ENCODE results near the gene PLK2. TPM values are rescaled to one million over a fixed set of nuclear protein-coding genes. Genes with fewer than 3 reads are reported as not detected.

Gene PLK2
- polyA plus RNA-seq, 4 donors: 128 to 243 (median 231) TPM

DNA sequence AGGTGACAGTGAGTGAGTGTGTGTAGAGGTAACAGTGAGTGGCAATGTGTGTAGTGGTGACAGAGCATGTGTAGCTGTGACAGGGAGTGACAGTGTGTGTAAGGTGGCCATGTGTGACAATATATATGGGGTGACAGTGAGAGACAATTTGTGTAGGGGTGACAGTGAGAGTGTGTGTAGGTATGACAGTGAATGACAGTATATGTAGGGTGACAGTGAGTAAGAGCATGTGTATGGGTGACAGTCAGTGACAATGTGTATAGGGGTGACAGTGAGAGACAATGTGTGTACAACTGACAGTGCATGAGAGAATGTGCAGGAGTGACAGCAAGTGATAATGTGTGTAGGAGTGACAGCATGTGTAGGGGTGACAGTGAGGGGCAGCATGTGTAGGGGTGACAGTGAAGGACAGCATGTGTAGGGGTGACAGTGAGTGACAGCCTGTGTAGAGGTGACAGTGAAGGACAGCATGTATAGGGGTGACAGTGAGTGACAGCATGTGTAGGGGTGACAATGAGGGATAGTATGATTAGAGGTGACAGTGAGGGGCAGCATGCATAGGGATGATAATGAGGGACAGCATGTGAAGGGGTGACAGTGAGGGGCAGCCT lies 21.3 kb upstream of the PLK2 start:
- DNase-seq (ENCODE audit: low read depth in 4 of 4, low spot score in 3 of 4): no peak

DNA sequence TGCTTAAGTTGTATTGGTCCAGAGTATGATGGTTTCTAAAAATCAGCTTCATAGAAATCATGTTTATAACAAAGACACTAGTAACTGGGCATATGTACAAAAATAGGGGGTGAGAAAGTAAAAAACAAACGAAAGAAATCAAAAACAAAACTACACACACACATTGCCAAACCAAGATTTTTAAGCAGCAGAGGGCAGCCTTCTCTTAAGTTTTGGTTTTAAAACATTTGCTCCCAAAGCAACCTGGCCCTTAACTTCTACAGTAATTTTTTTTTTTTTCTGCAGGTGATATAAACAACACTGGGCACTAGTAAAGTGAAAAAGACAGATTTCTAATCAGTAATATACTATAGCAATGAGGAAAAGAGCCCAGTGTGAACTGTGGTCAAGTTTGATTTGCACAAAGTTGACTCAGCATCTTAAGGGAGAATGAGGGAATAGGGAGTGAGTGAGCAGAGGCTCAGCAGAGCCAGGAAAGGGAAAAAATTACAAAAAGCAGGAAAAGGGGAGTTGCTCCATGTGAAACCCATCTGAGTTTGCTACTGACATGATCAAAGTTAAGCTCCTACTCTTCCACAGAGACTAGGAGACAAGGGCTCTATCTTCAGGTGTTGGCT lies 18.0 kb upstream of the PLK2 start:
- no peak for DNase-seq (ENCODE audit: low read depth in 4 of 4, low spot score in 3 of 4)

DNA sequence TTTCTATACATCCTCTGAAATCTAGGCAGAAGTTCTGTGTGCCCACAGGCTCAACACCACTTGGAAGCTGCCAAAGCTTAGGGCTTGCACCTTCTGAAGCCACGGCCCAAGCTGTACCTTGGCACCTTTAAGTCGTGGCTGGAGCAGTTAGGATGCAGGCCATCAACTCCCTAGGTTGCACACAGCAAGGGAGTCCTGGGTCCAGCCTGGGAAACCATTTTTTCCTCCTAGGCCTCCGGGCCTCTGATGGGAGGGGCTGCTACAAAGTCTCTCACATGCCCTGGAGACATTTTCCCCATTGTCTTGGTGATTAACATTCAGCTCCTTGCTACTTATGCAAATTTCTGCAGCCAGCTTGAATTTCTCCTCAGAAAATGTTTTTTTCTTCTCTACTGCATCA lies 15.5 kb upstream of the PLK2 start:
- no peak for DNase-seq (ENCODE audit: low read depth in 4 of 4, low spot score in 3 of 4)

DNA sequence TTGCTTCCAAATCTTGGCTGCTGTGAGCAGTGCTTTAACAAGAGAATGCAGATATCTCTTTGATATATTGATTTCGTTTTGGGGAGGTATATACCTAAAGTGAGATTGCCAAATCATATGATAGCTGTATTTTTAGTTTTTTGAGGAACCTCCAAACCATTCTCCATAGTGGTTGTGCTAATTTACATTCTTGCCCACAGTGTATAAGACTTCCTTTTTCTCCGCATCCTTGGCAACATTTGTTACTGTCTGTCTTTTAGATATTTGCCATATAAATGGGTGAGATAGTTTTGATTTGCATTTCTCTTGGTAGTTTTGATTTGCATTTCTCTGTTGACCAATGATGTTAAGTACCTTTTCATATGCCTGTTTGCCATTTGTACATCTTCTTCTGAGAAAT lies 10.0 kb upstream of the PLK2 start:
- no peak for DNase-seq (ENCODE audit: low read depth in 4 of 4, low spot score in 3 of 4)

DNA sequence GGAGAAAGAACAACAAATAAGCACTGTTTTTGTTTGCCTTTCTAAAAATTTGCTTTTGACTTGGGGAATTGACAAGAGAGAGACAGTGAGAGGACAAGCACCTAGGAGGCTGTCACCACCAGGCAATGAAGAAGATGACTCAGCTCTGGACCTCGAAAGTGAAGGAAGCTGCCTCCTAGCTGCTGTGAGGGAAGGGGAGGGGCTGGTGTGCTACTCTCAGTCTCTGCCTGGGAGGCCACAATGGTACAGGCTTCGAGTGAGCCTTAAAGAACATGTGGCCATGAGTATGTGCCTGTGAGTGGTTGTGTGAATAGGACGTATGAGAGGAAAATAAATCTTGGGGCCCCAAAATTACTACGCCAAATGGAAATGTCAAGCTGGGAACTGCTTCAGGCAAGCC lies 7.1 kb upstream of the PLK2 start:
- no peak for DNase-seq (ENCODE audit: low read depth in 4 of 4, low spot score in 3 of 4)

DNA sequence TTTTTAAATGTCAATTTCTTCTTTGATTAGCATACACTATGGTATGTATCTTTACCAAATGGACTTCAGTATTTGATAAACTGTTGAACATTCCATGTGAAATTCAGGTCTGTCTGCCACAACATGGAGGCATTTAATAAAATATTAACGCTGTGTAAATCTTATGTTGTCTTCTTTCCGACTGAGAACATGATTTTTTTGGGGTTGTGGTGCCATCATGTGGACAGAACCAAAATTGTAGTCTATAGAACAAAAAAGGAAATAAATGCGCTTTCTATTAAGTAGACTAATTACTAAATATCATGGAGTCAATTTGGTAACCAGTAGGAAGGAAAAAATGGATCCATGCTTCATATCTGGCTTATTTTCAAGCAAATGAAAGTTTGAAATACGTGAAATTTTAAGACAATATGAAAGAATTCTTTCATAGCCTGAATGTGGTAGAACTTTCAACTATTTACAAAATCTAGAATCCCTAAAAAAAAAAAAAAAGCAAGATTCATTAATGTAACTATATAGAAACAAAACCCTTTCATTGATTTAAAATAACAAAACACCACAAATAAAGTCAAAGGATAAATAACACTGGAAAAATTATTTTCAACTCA lies 2.8 kb upstream of the PLK2 start:
- peak in 1 of 4 donors; percentile 54 for DNase-seq (ENCODE audit: low read depth in 4 of 4, low spot score in 3 of 4)

DNA sequence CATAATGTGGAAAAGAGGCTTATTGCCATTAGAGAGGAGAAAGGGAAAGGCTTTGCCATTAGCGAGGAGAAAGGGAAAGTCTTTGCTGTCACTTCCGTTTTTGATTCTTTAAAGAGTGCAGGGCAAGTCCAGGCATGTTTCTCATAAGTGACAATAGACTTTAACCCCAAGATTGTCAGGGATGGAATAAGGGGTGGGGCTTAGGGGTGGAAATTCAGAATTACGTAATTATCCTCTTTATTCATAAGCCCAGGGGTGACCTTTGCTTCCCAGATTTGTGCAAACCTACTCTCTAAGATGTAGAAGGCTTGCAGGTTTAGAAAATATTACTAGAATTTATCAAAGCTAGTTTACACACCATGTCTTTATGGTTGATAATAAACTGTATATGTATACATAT lies 2.3 kb upstream of the PLK2 start:
- no peak for DNase-seq (ENCODE audit: low read depth in 4 of 4, low spot score in 3 of 4)

DNA sequence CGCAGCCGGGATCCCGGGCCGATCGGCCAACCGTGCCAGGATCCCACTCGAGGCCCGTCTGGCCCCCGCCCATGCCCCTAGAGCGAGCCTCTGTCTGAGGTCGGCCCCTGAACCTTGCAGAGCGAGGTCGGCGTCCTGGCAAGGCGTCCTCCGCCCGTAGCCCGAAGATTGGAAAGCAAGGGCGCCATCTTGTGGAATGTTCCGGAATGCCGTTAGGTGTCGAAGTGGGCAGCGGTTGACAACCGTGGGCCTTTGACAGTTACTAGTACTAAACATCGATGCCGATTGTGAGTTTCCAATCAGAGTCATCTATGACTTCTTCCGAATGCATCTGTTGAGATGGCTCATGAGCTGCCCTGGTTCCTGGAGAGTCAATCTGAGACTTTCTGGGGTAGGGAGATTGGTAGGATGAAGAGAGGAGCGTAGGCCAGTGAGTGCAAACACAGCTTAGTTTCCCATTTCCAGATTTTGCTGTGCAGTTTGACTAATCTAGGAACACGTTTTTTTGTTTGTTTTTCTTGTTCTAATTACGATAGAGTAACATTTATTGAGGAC lies 923 bp upstream of the PLK2 start:
- peak; percentile 84 to 91 (median 87) for DNase-seq (ENCODE audit: low read depth in 4 of 4, low spot score in 3 of 4)

DNA sequence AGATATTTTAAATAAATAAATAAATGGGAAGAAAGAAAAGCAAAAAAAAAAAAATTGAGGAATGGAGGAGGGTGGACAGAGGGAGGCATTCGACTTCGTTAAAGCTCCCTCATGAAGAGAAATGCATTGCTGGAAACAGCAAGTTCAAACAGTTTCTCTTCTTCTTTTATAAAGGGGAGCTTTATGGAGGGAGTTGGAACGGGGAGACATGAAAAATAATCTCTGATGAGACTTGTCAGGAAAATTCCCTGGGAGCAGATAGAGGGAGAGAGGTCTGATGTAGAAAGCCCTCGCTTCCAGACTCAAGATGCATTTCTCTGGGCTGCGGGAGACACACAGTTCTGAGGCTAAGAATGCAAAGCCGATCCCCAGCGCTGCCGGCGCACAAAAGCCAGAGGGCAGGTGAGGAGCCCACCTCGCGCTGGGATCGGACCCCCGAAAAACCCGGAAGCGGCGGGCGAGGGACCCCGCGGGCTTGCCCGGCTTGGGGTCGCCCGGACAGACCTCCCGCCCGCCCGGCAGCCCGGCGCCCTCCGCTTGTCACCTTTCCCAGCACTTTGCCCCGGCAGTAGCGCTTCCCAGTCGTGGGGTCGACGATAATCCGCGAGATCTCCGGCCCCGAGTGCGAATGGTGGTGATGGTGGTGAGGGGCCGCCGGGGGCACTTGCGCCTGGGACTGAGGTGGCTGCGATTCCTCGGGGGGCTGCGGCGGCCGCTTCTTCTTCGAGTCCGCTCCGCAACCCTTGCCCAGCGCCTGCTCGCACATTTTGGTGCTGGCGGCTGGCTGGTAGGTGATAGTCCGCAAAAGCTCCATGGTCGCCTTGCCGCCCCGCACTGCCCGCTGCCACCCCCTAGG lies 512 bp downstream of the PLK2 start:
- DNase-seq (ENCODE audit: low read depth in 4 of 4, low spot score in 3 of 4): peak in 2 of 4 donors; percentile 40 to 43

DNA sequence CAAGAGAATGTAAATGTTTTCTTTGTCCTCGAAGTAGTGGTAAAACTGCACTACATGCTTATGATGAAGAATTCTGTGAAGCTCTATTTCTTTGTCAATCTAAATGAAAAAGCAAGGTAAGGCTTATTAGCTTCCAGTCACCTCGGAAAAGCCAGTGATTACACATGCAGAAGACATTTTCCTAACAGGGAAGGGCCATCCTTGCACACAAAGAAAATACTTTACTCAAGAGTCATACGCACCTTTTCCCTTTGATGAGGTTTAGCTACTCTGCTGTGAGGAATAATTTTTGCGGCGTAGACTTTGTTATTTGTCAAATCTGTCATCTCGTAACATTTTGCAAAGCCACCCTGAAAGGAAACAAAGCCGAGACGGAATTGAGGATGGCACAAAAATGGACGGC lies 1.1 kb downstream of the PLK2 start:
- no peak for DNase-seq (ENCODE audit: low read depth in 4 of 4, low spot score in 3 of 4)

DNA sequence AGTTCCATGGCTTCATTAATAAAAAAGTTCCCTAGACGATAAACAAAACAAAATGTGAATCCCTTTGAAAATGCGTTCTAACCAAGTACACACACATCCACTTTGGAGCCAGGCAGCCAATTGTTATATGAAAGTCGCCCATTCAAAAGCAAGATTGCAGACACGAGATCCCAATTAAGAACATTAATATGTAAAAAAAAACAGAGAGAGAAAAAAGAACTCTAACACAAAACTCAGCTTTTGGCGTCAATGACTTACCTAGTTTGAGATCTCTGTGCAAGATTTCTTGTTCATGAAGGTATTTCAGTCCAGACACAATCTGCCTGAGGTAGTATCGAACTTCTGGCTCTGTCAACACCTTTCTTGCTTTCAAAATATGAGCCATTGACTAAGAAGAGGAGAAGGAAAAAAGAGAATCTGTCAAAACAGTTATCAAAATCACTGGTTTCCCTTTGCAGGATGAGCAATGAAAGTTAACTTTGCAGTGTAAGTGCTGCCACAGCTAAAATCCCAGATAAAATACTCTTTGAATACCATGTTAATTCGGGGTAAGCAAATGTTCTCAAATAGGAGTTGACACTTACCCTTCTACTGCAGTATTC lies 1.6 kb downstream of the PLK2 start:
- DNase-seq (ENCODE audit: low read depth in 4 of 4, low spot score in 3 of 4): no peak

DNA sequence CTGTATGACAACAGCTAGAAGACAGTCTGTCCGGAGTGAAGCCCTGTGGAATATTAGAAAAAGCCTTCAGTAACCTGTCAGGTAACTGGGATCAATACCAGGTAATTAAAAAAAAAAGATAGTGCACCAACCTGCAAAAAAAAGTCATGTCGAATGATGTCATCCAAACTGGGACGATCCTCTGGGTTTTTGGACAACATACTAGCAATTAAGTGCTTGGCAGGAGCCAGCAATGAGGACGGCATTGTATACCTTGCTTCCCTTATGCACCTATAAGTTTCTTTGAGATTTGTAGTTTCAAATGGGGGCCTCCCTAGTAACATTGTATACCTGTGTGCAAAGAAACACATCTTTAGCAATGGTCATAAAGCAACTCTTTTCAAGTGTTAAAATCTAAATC lies 2.8 kb downstream of the PLK2 start:
- DNase-seq (ENCODE audit: low read depth in 4 of 4, low spot score in 3 of 4): no peak

DNA sequence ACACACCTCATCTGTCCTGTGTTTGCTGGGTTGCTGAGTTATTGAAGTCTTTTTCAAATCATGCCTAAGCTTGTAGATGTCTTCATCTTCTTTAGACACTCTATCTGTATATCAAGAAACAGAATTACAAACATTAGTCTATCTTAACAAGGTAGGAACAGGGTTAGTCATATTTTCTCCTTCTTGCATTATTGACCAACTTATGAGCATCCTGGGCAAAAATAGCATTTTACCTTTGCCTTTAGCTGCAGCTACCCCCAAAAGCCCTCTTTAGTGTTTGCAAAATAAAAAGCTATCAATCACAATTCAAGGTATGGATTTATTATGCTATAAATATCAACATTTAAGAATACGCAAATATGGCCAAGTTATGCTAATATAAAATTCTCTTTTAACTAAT lies 3.4 kb downstream of the PLK2 start:
- DNase-seq (ENCODE audit: low read depth in 4 of 4, low spot score in 3 of 4): no peak

DNA sequence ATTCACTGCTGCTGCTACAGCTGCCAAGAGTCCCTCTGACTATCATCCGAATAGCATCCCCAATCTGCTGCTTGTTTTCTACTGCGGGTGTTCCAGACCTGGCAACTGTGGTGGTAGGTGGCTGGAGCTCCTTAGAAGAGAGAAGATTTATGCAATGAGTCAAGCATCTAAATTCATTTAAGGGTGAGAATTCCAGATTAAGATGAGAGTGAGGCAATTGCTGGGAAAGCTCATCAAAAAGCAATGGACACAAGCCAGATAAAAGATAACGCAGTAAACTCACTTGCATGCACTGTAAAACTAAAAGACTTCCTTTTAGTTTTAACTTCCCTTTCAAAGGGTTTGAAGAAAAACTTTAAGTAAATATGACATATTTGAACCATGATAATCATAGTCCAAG lies 3.9 kb downstream of the PLK2 start:
- no peak for DNase-seq (ENCODE audit: low read depth in 4 of 4, low spot score in 3 of 4)

DNA sequence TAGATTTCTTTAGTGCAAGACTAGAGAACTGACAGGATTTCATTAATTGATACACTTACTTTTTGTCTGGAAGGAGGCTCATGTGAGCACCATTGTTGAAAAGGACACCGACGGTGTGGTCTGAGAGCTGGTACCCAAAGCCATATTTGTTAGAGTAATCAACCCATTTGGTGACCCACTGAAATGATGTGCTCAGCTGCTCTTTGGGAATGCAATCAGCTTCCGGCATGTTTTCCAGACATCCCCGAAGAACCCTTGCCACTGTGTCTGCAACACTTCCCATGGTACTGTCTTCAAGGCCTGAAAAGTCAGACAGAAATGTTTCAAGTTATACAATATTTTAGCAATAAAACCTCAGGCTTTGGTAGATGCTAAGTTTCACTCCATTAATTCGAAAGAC lies 4.4 kb downstream of the PLK2 start:
- no peak for DNase-seq (ENCODE audit: low read depth in 4 of 4, low spot score in 3 of 4)

DNA sequence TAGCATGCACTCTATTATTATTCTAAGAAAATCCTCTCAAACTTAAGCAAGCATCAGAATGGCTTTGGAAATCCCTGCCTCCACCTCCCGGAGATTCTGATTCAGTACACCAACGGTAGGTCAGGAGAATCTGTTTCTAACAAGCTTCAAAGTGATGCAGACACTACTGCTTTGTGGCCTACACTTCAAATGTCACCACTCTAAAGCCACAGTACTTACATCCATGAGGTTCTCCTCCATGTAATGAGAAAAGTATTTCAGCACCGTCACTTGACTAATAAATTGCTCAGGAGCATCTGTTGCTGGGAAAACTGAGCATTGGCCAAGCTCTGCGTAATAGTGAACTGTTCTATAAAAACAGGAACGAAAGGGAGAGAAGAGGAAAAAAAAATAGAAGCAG lies 4.8 kb downstream of the PLK2 start:
- no peak for DNase-seq (ENCODE audit: low read depth in 4 of 4, low spot score in 3 of 4)

DNA sequence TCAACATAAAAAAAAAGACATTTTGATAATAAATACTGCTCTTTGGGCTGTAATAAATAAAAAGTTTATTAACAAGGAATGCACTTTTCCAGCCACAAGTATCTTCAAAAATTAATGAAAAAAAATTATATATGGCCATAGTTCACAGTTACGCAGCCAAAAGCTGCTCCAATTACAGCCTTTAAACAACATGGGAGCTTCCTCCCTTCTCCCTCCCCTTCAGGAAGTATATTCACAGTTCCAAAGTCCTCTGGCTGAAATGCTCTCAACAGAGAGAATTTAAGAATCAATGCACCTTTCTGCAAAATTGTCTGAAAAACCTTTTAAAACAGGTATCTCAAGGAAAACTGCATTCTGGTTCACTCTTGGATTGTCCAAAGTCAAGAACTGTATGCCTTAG lies 5.9 kb downstream of the PLK2 start:
- no peak for DNase-seq (ENCODE audit: low read depth in 4 of 4, low spot score in 3 of 4)

DNA sequence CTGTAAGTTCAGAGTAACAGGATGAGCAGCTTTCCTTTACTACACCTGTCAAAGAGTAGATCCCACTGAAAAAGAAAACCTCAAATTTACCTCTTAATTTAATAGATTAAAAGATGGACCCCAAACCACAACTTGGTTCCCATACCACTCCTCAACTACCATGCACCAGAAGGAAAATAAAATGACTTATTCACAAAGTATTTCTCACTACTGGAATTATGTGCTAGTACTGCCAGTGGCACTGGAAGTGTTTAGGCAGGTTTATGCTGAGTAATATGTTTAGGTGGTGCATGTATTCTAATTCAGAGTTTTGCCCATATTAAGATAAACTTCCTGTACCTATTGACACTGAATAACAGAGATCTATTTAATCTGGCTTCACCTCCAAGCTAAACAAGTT lies 6.6 kb downstream of the PLK2 start:
- DNase-seq (ENCODE audit: low read depth in 4 of 4, low spot score in 3 of 4): no peak

DNA sequence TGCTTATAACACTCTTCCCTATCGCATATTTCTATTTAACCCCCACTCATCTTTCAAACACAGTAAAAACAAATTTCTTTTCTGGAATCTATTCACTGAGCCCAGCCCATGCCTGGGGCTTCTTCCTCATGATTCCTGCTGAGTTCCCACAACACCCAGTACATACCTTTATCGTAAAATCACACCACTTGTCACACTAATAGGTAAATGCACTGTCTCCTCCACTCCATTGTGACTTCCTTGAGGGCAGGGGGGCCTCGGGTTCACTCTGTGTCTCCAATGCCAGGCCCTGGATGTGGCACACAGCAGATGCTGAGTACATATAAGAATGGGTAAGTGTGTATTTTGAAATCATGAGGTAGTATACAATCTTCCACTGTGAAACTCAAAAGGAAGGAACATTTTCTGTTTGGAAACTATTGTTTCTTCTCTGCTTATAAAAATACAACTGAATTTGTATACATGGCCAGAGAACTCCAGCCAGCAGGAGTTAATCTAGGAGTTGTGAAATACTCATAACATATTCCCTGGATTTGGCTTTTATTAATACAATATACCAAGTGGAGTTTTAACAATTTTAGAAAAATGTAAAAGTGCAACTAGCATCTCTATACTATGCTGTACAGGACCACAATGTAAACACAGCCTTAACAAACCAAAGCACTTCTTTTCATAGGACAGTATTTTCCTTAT lies 7.2 kb downstream of the PLK2 start:
- DNase-seq (ENCODE audit: low read depth in 4 of 4, low spot score in 3 of 4): no peak

All from right renal pelvis (tissue), 4 donors.